Measurements from ENCODE around the gene PRR5L. TPM values are rescaled to one million over a fixed set of nuclear protein-coding genes. Genes with fewer than 3 reads are reported as not detected.

The PRR5L gene
- total and polyA plus RNA-seq, 9 of the 15 experiments (the other 6 are each of a cell fraction or from before 2014, with no cell fraction given), result 0.11 to 0.60 (median 0.36) TPM; not detected in 2

GRCh38 chr11:36498721-36499120, 202.6 kb downstream of the PRR5L start (continued):
- TF ChIP-seq TSHZ1 (CRISPR knock-in tag; IDR thresholded peaks at IDR 0.05) (no peak), ZNF589 (CRISPR knock-in tag; IDR thresholded peaks at IDR 0.05; ENCODE audit: low read depth) (no peak), PRMT5 (CRISPR knock-in tag; IDR thresholded peaks at IDR 0.05) (no peak), RBM15 (IDR thresholded peaks at IDR 0.05; ENCODE audit: insufficient read depth, low read length) (no peak), GATAD2B (IDR thresholded peaks at IDR 0.05; ENCODE audit: borderline replicate concordance) (no peak), MAFF (IDR thresholded peaks at IDR 0.05; ENCODE audit: low read length) (peak; percentile 65), ATF2 (CRISPR knock-in tag; IDR thresholded peaks at IDR 0.05) (no peak), COPS2 (conservative IDR thresholded peaks at IDR 0.05) (no peak), MAFK (IDR thresholded peaks at IDR 0.05; ENCODE audit: low read length) (0 out of 2 replicates have a peak, but pooled peaks have one; percentile 6), THRB (CRISPR knock-in tag; conservative IDR thresholded peaks at IDR 0.05) (no peak)

Data from K562 (cell line).